Ectodermal cell (in vitro differentiated cells): ENCODE data around the gene TVP23A.

Experiments
- H3K27ac ChIP-seq: 2 replicates; pipeline ENCODE4 v1.7.0; 2013; ENCODE audit warnings: mild to moderate bottlenecking, low read depth, low read length; ENCODE audit not compliant: insufficient read depth, poor library complexity, severe bottlenecking
- H3K27me3 ChIP-seq: 2 replicates; pipeline ENCODE4 v1.7.0; 2013; ENCODE audit warnings: mild to moderate bottlenecking, low read length; ENCODE audit not compliant: insufficient read depth, control insufficient read depth, poor library complexity, severe bottlenecking
- H3K36me3 ChIP-seq: one replicate; pipeline ENCODE4 v1.7.0; 2013; ENCODE audit warnings: low read length; ENCODE audit not compliant: control insufficient read depth, insufficient read depth
- H3K4me1 ChIP-seq: one replicate; pipeline ENCODE4 v1.7.0; 2013; ENCODE audit warnings: low read length; ENCODE audit not compliant: control insufficient read depth, insufficient read depth
- H3K4me3 ChIP-seq: 2 replicates; pipeline ENCODE4 v1.7.0; 2013; ENCODE audit warnings: low read depth, low read length, control low read depth; ENCODE audit not compliant: insufficient read depth
- H3K9me3 ChIP-seq: 2 replicates; pipeline ENCODE4 v1.7.0; 2013; ENCODE audit warnings: mild to moderate bottlenecking, low read length, moderate library complexity; ENCODE audit not compliant: control insufficient read depth
- WGBS, 2 experiments: methylation state at CpG; one replicate each; pipeline ENCODE4 v1.1.7; 2013; ENCODE audit warnings: missing lambda C conversion rate in 2 of 2; 5-methylcytosine and 5-hydroxymethylcytosine counted together

TVP23A gene

DNA sequence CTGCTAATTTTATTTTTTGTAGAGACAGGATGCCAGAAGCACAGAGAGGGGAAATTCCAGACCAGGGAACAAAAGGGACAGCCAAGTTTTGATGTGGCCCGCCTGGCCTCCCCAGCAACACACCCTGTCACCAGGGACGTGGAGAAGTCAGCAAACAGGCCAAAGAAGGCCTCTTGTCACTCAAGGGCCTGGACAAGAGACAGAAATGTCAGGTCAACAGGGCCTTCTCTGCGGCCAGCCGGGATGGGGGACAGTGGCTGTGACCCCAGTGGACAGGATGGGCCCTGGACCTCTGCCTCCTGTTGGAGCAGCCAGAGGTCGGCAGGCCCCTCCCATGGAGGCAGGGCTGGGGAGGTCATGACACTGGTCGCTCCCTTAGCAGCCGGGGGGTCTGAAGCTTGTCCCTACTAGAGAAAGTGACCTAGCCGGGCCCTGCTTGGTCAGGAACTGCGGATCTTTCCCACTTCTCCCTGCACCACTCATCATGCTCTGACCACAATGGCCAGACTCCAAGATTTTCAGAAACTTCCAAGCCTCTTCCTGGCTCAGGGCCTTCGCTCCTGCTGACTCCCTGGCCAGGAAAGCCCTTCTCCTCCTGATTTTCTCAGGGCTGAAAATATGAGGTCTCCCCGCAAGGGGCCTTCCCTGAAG is 9.2 kb upstream of the TVP23A start:
- Histone ChIP-seq H3K4me1 (no peaks in the 10 kb centered on the region), H3K4me3 (no peak overlapping the region), H3K27ac (no peak overlapping the region), H3K27me3 (no peaks in the 10 kb centered on the region), H3K9me3 (no peaks in the 10 kb centered on the region), H3K36me3 (no peaks in the 10 kb centered on the region)
- 90 to 91% methylated on average over 11 of the region's 11 CpGs for WGBS, 2 experiments

DNA sequence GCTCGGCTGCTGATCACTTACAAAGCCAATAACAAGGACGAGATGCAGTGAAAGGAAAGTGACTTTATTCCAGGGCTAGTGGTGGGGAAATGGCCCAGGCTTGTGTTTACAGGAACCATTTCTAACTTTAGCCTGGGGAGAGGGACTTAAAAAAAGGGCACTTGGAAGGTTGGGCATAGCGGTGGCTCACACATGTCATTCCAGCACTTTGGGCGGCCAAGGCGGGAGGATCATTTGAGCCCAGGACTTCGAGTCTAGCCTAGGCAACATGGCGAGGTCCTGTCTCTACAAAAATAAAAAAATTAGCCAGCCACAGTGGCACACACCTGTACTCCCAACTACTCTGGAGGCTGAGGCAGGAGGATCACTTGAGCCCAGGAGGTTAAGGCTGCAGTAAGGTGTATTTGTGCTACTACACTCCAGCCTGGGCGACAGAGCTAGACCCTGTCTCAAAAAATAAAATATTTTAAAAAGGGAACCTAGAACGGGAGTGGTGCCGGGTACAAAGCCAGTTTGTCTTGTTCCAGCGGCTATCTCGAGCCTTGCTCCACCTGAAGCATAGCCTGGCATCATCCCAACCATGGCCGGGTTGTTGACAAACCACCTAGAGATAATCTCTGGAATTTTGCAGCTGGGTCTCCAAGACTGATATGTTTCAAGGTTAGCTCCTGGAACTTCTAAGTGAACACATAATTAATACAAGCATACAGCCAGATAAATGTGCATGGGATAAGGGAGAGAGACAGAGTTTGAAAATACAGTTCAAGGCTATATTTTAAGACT is 5.7 kb upstream of the TVP23A start:
- Histone ChIP-seq H3K27ac (no peak overlapping the region), H3K4me1 (no peaks in the 10 kb centered on the region), H3K4me3 (no peak overlapping the region), H3K36me3 (no peaks in the 10 kb centered on the region), H3K27me3 (peaks cover 4% of the 10 kb centered on the region), H3K9me3 (no peaks in the 10 kb centered on the region)
- 92% methylated on average over 13 of the region's 13 CpGs for WGBS, 2 experiments

GRCh38 chr16:10822702-10823101 is 4.1 kb upstream of the TVP23A start:
- H3K4me3 ChIP-seq = no peak overlapping the region
- 93 to 95% methylated on average over 7 of the region's 7 CpGs for WGBS, 2 experiments
- H3K27ac ChIP-seq = no peak overlapping the region
- peaks cover 19% of the 10 kb centered on the region for H3K27me3 ChIP-seq
- H3K9me3 ChIP-seq = no peaks in the 10 kb centered on the region
- H3K4me1 ChIP-seq = no peaks in the 10 kb centered on the region
- no peaks in the 10 kb centered on the region for H3K36me3 ChIP-seq

DNA sequence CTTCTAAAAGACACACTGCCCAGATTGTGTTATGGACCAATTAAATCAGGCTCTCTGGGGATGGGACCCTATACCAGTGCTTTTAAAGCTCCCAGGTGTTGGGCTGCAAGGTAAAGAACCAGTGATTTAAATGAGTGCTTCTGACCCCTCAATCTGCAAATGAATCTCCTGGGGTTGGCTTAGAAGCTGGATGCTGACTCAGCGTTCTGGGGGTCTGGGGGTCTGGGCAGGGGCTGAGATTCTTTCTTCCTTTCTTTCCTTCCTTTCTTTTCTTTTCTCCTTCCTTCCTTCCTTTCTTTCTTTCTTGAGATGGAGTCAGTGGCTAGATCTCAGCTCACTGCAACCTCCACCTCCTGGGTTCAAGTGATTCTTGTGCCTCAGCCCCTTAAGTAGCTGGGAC is 2.0 kb upstream of the TVP23A start:
- no peaks in the 10 kb centered on the region for H3K4me1 ChIP-seq
- peaks cover 22% of the 10 kb centered on the region for H3K27me3 ChIP-seq
- H3K4me3 ChIP-seq = no peak overlapping the region
- no peaks in the 10 kb centered on the region for H3K36me3 ChIP-seq
- WGBS, 2 experiments = 71 to 82% methylated on average over 1 of the region's 1 CpG
- no peak overlapping the region for H3K27ac ChIP-seq
- H3K9me3 ChIP-seq = no peaks in the 10 kb centered on the region

DNA sequence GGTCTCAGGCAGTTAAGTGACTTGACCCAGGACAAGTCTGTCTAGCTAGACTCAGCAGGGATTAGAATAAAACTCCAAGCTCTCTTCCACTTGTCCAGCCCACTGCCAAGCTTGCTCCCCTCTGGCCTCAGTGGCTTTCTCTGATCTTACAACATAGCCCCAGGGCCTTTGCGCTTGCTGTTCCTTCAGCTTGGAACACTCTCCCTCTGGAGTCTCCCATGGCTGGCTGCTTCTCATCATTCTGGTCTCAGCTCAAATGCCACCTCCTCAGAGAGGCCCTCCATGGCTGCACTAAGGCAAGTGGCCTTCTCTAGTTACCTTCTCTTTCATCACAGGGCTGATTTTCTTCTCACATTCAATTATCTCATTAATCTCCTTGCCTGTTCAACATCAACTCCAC is 1.1 kb downstream of the TVP23A start:
- Histone ChIP-seq H3K4me1 (no peaks in the 10 kb centered on the region), H3K27ac (no peak overlapping the region), H3K36me3 (no peaks in the 10 kb centered on the region), H3K27me3 (peaks cover 22% of the 10 kb centered on the region), H3K4me3 (no peak overlapping the region), H3K9me3 (no peaks in the 10 kb centered on the region)
- 86 to 100% methylated on average over 1 of the region's 1 CpG for WGBS, 2 experiments

DNA sequence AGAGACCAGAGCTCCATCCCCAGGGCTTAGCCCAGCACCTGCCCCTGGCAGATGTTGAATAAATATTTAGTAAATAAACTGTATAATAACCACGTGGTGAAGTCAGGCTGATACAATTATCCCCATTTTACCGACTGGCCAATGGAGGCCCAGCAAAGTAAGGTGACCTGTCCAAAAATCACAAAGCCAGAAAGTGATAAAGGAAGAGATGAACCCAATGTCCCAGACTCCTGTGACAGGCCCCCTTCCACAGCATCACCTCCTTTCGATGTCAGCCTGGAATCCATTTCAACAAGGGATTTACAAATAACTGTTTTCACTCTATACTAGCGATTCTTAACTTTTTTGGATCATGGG is 5.5 kb downstream of the TVP23A start:
- Histone ChIP-seq H3K4me3 (no peak overlapping the region), H3K9me3 (no peaks in the 10 kb centered on the region), H3K27ac (no peak overlapping the region), H3K4me1 (no peaks in the 10 kb centered on the region), H3K36me3 (no peaks in the 10 kb centered on the region), H3K27me3 (peaks cover 6% of the 10 kb centered on the region)
- 92 to 93% methylated on average over 4 of the region's 4 CpGs for WGBS, 2 experiments

- 95 to 97% methylated on average over 6 of the region's 6 CpGs for WGBS, 2 experiments
- H3K27me3 ChIP-seq = peaks cover 2% of the 10 kb centered on the region
- H3K27ac ChIP-seq = no peak overlapping the region
- H3K9me3 ChIP-seq = no peaks in the 10 kb centered on the region
- no peaks in the 10 kb centered on the region for H3K36me3 ChIP-seq
- no peak overlapping the region for H3K4me3 ChIP-seq
- H3K4me1 ChIP-seq = no peaks in the 10 kb centered on the region
Measured at GRCh38 chr16:10812312-10813098, 6.1 kb downstream of the TVP23A start.

DNA sequence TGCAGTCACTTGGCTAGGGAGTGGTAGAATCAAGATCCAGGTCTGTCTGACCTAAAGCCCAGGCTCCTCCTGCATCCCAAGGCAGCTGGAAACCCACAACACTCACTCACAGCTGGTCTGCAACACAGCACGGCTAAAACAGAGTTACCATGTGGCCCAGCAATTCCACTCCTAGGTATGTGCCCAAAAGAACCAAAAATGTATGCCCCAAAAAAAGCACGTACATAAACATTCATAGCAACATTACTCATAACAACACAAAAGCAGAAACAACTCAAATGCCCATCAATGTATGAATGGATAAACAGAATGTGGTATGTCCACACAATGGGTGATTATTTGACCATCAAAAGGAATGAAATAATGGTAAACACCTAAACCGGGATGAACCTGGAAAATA is 8.9 kb downstream of the TVP23A start:
- no peaks in the 10 kb centered on the region for H3K27me3 ChIP-seq
- no peak overlapping the region for H3K27ac ChIP-seq
- H3K4me3 ChIP-seq = no peak overlapping the region
- WGBS, 2 experiments = 92 to 95% methylated on average over 3 of the region's 3 CpGs
- H3K36me3 ChIP-seq = no peaks in the 10 kb centered on the region
- no peaks in the 10 kb centered on the region for H3K4me1 ChIP-seq
- H3K9me3 ChIP-seq = no peaks in the 10 kb centered on the region

DNA sequence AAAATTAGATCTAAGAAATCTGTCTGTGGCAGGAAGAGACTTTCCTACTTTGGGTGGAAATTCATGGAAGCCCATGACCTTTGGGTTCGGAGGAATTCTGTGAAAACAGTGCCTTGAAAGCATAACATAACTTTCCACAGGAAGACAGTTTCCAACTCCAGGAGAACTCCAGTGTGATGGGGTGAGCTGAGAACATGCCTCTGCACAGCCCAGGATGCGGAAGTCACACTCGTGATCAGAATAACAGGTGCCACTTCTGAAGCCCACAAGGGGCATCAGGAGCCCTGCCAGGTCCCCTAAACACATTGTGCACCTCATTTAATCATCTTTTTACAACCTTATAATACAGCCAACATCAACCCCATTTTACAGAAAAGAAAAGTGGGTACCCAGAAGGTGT is 9.7 kb downstream of the TVP23A start:
- H3K4me1 ChIP-seq = no peaks in the 10 kb centered on the region
- H3K4me3 ChIP-seq = no peak overlapping the region
- no peak overlapping the region for H3K27ac ChIP-seq
- WGBS, 2 experiments = 93 to 100% methylated on average over 3 of the region's 3 CpGs
- H3K36me3 ChIP-seq = no peaks in the 10 kb centered on the region
- H3K27me3 ChIP-seq = no peaks in the 10 kb centered on the region
- no peaks in the 10 kb centered on the region for H3K9me3 ChIP-seq

DNA sequence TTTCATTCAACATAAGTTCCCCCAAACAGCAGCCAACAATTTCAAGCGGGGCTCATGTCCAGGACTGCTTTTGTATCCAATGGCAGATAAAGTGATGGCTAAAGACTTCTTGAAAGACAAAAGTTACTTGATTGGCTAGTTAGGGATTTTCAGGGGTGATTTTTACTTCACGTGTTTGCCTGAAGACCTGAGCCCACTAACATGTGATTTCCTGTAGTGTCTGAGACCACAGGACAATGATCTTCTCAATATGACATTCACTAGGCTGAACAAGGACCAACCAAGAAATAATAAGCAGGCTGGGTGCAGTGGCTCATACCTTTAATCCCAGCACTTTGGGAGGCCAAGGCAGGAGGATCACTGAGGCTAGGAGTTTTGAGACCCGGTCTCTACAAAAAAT is 10.4 kb downstream of the TVP23A start:
- no peaks in the 10 kb centered on the region for H3K9me3 ChIP-seq
- H3K36me3 ChIP-seq = no peaks in the 10 kb centered on the region
- H3K27me3 ChIP-seq = no peaks in the 10 kb centered on the region
- WGBS, 2 experiments = 92 to 95% methylated on average over 3 of the region's 3 CpGs
- H3K4me3 ChIP-seq = no peak overlapping the region
- no peaks in the 10 kb centered on the region for H3K4me1 ChIP-seq
- no peak overlapping the region for H3K27ac ChIP-seq
